Gastrocnemius medialis (tissue), 4 donors: ENCODE data around the gene ZNF335. TPM values are rescaled to one million over a fixed set of nuclear protein-coding genes. Genes with fewer than 3 reads are reported as not detected.

Experiments
- ATAC-seq, 2 donors: fragments of 150-250 bp; one replicate each; pipeline ENCODE4 v1.9.1; 2016
- DNase-seq, 2 donors: peaks; one replicate each; pipeline ENCODE4 v3.0.0-alpha.2; 2019
- H3K27ac ChIP-seq, 4 donors: fragments of 200-600 bp; sonication (generic); 1 replicate in 1 of 4; 2 replicates in 3 of 4; pipeline ENCODE4 v1.5.1; 2016 to 2018; ENCODE audit warnings: mild to moderate bottlenecking in 2 of 4, moderate library complexity in 1 of 4
- H3K27me3 ChIP-seq, 3 donors: fragments of 200-600 bp; sonication (generic) in 2 of 3; 1 replicate in 1 of 3; 2 replicates in 2 of 3; pipeline versions ENCODE4 v1.5.1 to v1.6.0; 2016 to 2019; ENCODE audit warnings: mild to moderate bottlenecking in 1 of 3, moderate library complexity in 1 of 3
- H3K36me3 ChIP-seq, 2 donors: fragments of 200-600 bp; sonication (generic) in 1 of 2; one replicate each; pipeline ENCODE4 v1.5.1; 2017 to 2018
- H3K4me1 ChIP-seq, 2 donors: fragments of 200-600 bp; sonication (generic) in 1 of 2; one replicate each; pipeline ENCODE4 v1.5.1; 2016 to 2017; ENCODE audit warnings: mild to moderate bottlenecking in 2 of 2
- H3K4me3 ChIP-seq, 4 donors: fragments of 200-600 bp; sonication (generic) in 3 of 4; 1 replicate in 1 of 4; 2 replicates in 3 of 4; pipeline ENCODE4 v1.5.1; 2016 to 2019; ENCODE audit warnings: mild to moderate bottlenecking in 2 of 4
- H3K9me3 ChIP-seq, 3 donors: fragments of 200-600 bp; sonication (generic) in 2 of 3; 1 replicate in 1 of 3; 2 replicates in 2 of 3; pipeline ENCODE4 v1.5.1; 2016 to 2019
- POLR2A ChIP-seq, 2 donors: fragments of 450-650 bp; IDR thresholded peaks; one replicate each; pipeline ENCODE4 v1.6.1; 2017; ENCODE audit warnings: antibody characterized with exemption in 2 of 2, mild to moderate bottlenecking in 2 of 2, moderate library complexity in 2 of 2
- in situ Hi-C, 4 donors: fragments of 200-750 bp; cut with MboI; loops; one replicate each; pipeline versions ENCODE4 v1.15.0 to v1.8.0; 2017; ENCODE audit warnings: low sequenced_read_pairs in 4 of 4
- intact Hi-C: fragments of 100-400 bp; cut with DNase I; formaldehyde crosslinking; loops from one replicate; pipeline ENCODE4 v1.15.1; 2023; ENCODE audit warnings: low total_unique reads
- total RNA-seq, 4 donors: library from RNA; depleted of rRNA; stranded (reverse); fragments of >200 nt; gene quantifications; one replicate each; pipeline versions ENCODE4 v1.1.0 to v1.2.3, GENCODE V29; 2016
- TF ChIP-seq, protein P1 (sequence below), 5 experiments: fragments of 450-650 bp in 3 of 5; fragments of 200-600 bp in 2 of 5; sonication (generic) in 2 of 5; IDR thresholded peaks in 4 of 5; conservative IDR thresholded peaks in 1 of 5; 1 replicate in 4 of 5; 2 replicates in 1 of 5; pipeline ENCODE4 v1.5.1; 2016 to 2019; ENCODE audit warnings: antibody characterized with exemption in 5 of 5, mild to moderate bottlenecking in 3 of 5, moderate library complexity in 3 of 5

ZNF335 gene
- total RNA-seq, 4 donors from 2014 or later = 8.3 to 19.1 (median 12.7) TPM

- intact Hi-C loops (no loop called here), in situ Hi-C loops (no loop called here)
- TF ChIP-seq, protein P1, sequence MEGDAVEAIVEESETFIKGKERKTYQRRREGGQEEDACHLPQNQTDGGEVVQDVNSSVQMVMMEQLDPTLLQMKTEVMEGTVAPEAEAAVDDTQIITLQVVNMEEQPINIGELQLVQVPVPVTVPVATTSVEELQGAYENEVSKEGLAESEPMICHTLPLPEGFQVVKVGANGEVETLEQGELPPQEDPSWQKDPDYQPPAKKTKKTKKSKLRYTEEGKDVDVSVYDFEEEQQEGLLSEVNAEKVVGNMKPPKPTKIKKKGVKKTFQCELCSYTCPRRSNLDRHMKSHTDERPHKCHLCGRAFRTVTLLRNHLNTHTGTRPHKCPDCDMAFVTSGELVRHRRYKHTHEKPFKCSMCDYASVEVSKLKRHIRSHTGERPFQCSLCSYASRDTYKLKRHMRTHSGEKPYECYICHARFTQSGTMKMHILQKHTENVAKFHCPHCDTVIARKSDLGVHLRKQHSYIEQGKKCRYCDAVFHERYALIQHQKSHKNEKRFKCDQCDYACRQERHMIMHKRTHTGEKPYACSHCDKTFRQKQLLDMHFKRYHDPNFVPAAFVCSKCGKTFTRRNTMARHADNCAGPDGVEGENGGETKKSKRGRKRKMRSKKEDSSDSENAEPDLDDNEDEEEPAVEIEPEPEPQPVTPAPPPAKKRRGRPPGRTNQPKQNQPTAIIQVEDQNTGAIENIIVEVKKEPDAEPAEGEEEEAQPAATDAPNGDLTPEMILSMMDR (IDR thresholded peaks at IDR 0.05 in 4 of 5, conservative IDR thresholded peaks at IDR 0.05 in 1 of 5) = no peak
- TF ChIP-seq POLR2A (IDR thresholded peaks at IDR 0.05) = no peak
- peaks cover under 1 to 19% (median 12%) of the 10 kb centered on the region in 3 donors for H3K27me3 ChIP-seq
- DNase-seq (no peak), ATAC-seq (no peak)
- H3K9me3 ChIP-seq = no peaks in the 10 kb centered on the region
- H3K4me3 ChIP-seq = no peak overlapping the region
- H3K4me1 ChIP-seq = no peaks in the 10 kb centered on the region
- H3K36me3 ChIP-seq = no peaks in the 10 kb centered on the region
- no peak overlapping the region for H3K27ac ChIP-seq
Observed at GRCh38 chr20:46000262-46000996, 28.4 kb upstream of the ZNF335 start.

DNA sequence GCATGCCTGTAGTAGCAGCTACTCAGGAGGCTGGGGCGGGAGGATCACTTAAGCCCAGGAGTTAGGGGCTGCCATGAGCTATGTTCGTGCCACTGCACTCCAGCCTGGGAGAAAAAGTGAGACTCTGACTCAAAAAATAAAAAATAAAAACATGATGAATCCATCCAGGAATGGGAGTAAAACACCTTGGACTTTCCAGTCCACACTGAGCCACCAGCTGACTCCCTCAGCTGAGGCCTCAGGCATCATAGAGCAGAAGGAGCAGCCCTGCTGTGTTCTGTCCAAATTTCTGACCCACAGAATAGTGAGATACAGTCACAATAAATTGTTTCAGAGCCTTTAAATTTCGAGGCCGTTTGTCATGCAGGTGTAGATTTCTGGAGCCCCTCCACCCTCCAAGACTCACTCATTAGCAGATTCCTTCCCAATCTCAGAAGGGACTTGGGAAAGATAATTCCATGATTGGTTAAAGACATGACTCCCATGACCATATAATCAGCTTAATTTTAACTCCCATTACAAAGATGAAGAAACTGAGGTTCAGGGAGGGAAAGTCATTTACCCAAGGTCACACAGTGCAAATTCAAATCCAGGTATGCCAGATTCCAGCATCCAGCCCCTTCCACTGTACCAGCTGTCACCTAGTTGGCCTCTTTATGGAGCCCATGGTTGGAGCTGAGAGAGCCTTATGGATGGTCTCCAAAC, 27.7 kb upstream of the ZNF335 start:
- no peak for TF ChIP-seq POLR2A (IDR thresholded peaks at IDR 0.05)
- TF ChIP-seq, protein P1 (IDR thresholded peaks at IDR 0.05 in 4 of 5, conservative IDR thresholded peaks at IDR 0.05 in 1 of 5) = no peak
- ATAC-seq (no peak), DNase-seq (no peak)
- H3K4me3 ChIP-seq = no peak overlapping the region
- H3K4me1 ChIP-seq = no peaks in the 10 kb centered on the region
- peaks cover 2 to 26% (median 12%) of the 10 kb centered on the region in 3 donors for H3K27me3 ChIP-seq
- no peak overlapping the region for H3K27ac ChIP-seq
- intact Hi-C loops = no loop called here
- no peaks in the 10 kb centered on the region for H3K36me3 ChIP-seq
- in situ Hi-C loops = no loop called here
- H3K9me3 ChIP-seq = no peaks in the 10 kb centered on the region

DNA sequence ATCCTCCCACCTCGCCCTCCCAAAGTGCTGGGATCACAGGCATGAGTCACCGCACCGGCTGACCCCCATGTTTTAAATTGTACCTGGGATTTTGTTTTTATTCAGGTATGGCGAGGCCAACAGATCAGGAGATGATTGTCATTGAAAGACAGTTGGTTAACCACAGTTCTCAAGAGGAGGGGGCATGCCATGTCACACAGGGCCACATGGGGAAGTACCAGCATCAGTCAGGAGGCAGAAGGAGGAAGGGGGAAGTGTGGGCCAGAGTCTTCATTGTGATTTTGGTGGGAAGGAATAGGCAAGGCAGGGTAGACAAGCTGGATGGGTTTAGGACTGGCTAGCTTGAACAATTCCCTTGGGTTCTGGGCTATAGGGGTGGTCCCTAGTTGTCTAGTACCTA, 26.8 kb upstream of the ZNF335 start:
- Histone ChIP-seq H3K9me3 (no peaks in the 10 kb centered on the region), H3K36me3 (no peaks in the 10 kb centered on the region), H3K27ac (no peak overlapping the region), H3K4me1 (no peaks in the 10 kb centered on the region), H3K27me3 (peaks cover 2 to 27% (median 12%) of the 10 kb centered on the region in 3 donors), H3K4me3 (no peak overlapping the region)
- DNase-seq (no peak), ATAC-seq (no peak)
- intact Hi-C loops = no loop called here
- in situ Hi-C loops = no loop called here
- TF ChIP-seq POLR2A (IDR thresholded peaks at IDR 0.05) = no peak
- TF ChIP-seq, protein P1 (IDR thresholded peaks at IDR 0.05 in 4 of 5, conservative IDR thresholded peaks at IDR 0.05 in 1 of 5) = no peak

DNA sequence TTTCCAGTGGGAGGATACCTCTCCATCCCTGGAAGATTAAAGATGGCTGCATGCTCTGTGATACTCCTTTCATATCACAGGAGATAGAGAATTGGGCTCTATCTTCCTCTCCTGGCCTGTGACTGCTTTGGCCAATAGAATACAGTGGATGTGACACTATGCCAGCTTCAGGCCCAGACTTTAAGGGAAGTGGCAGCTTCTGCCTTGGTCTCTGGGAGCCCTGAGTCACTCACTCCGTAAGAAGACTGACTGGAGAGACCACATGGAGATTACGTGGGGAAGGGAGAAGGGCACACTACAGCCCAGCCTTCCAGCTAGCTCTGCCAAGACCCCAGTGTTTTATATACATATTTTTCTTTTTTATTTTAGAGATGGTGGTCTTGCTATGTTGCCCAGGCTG, 26.3 kb upstream of the ZNF335 start:
- H3K4me3 ChIP-seq = no peak overlapping the region
- peaks cover 2 to 27% (median 12%) of the 10 kb centered on the region in 3 donors for H3K27me3 ChIP-seq
- H3K27ac ChIP-seq = no peak overlapping the region
- no peaks in the 10 kb centered on the region for H3K4me1 ChIP-seq
- no peaks in the 10 kb centered on the region for H3K9me3 ChIP-seq
- intact Hi-C loops = no loop called here
- no peak for TF ChIP-seq POLR2A (IDR thresholded peaks at IDR 0.05)
- TF ChIP-seq, protein P1 (IDR thresholded peaks at IDR 0.05 in 4 of 5, conservative IDR thresholded peaks at IDR 0.05 in 1 of 5) = no peak
- DNase-seq = no peak
- in situ Hi-C loops = no loop called here
- no peaks in the 10 kb centered on the region for H3K36me3 ChIP-seq
- ATAC-seq = no peak
